Measurements from ENCODE around the gene MRAS.
"Not testable (repeated sequence)": the region's sequence is repeated elsewhere in the genome, so short reads cannot be mapped to it uniquely, and the experiment has no call there.

DNA sequence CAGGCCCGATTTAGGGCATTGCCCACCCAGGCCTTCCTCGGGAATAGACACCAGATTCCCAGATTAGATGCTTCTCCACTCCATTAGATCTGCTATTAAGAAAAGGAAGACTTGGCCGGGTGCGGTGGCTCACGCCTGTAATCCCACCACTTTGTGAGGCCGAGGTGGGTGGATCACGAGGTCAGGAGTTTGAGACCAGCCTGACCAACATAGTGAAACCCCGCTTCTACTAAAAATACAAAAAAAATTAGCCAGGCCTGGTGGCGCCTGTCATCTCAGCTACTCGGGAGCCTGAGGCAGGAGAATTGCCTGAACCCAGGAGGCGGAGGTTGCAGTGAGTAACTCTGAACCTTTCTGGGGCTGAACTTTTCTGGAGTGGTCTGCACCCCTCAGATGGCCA, 28.8 kb downstream of the MRAS start:
- TF ChIP-seq ZFP41 (CRISPR knock-in tag; IDR thresholded peaks at IDR 0.05; ENCODE audit: borderline replicate concordance); SP4 (CRISPR knock-in tag; IDR thresholded peaks at IDR 0.05); ZNF274 (CRISPR knock-in tag; IDR thresholded peaks at IDR 0.05); JUND (CRISPR knock-in tag; IDR thresholded peaks at IDR 0.05); HCFC1 (IDR thresholded peaks at IDR 0.05; ENCODE audit: low read depth, low read length); NR3C1 (CRISPR knock-in tag; IDR thresholded peaks at IDR 0.05); MYNN (CRISPR knock-in tag; IDR thresholded peaks at IDR 0.05; ENCODE audit: low read depth): not testable (repeated sequence)
- TF ChIP-seq, protein P1, sequence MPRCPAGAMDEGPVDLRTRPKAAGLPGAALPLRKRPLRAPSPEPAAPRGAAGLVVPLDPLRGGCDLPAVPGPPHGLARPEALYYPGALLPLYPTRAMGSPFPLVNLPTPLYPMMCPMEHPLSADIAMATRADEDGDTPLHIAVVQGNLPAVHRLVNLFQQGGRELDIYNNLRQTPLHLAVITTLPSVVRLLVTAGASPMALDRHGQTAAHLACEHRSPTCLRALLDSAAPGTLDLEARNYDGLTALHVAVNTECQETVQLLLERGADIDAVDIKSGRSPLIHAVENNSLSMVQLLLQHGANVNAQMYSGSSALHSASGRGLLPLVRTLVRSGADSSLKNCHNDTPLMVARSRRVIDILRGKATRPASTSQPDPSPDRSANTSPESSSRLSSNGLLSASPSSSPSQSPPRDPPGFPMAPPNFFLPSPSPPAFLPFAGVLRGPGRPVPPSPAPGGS (CRISPR knock-in tag; IDR thresholded peaks at IDR 0.05): not testable (repeated sequence)
- TF ChIP-seq, protein P2, sequence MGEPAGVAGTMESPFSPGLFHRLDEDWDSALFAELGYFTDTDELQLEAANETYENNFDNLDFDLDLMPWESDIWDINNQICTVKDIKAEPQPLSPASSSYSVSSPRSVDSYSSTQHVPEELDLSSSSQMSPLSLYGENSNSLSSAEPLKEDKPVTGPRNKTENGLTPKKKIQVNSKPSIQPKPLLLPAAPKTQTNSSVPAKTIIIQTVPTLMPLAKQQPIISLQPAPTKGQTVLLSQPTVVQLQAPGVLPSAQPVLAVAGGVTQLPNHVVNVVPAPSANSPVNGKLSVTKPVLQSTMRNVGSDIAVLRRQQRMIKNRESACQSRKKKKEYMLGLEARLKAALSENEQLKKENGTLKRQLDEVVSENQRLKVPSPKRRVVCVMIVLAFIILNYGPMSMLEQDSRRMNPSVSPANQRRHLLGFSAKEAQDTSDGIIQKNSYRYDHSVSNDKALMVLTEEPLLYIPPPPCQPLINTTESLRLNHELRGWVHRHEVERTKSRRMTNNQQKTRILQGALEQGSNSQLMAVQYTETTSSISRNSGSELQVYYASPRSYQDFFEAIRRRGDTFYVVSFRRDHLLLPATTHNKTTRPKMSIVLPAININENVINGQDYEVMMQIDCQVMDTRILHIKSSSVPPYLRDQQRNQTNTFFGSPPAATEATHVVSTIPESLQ (CRISPR knock-in tag; conservative IDR thresholded peaks at IDR 0.05): not testable (repeated sequence)
